Prostate gland (tissue), 2 donors: ENCODE data around the gene CFHR5. TPM values are rescaled to one million over a fixed set of nuclear protein-coding genes. Genes with fewer than 3 reads are reported as not detected.
"Not testable (repeated sequence)": the region's sequence is repeated elsewhere in the genome, so short reads cannot be mapped to it uniquely, and the experiment has no call there.

Source experiments
- DNase-seq: peaks from one replicate; pipeline ENCODE4 v3.0.0-alpha.2; 2019; ENCODE audit warnings: low spot score
- H3K27ac ChIP-seq, 2 donors: fragments of 200-600 bp; sonication (generic); 2 replicates each; pipeline ENCODE4 v1.5.1; 2017 to 2019
- H3K27me3 ChIP-seq: fragments of 200-600 bp; sonication (generic); replicated peaks from 2 replicates; pipeline ENCODE4 v1.5.1; 2019; ENCODE audit not compliant: insufficient read depth
- H3K36me3 ChIP-seq, 2 donors: fragments of 200-600 bp; sonication (generic); 1 replicate in 1 of 2; 2 replicates in 1 of 2; pipeline versions ENCODE4 v1.5.1 to v1.8.1; 2017 to 2019
- H3K4me1 ChIP-seq: fragments of 200-600 bp; sonication (generic); replicated peaks from 2 replicates; pipeline ENCODE4 v1.5.1; 2019
- H3K4me3 ChIP-seq, 2 donors: fragments of 200-600 bp; sonication (generic); 2 replicates each; pipeline ENCODE4 v1.5.1; 2017 to 2019
- H3K9me3 ChIP-seq: fragments of 200-600 bp; sonication (generic); 2 replicates; pipeline ENCODE4 v1.5.1; 2017
- POLR2A ChIP-seq: fragments of 450-650 bp; IDR thresholded peaks from one replicate; pipeline ENCODE4 v1.6.1; 2016; ENCODE audit warnings: antibody characterized with exemption, mild to moderate bottlenecking
- POLR2AphosphoS5 ChIP-seq: sonication (generic); formaldehyde crosslinking; IDR thresholded peaks from one replicate; pipeline ENCODE4 v1.6.1; 2017; ENCODE audit warnings: antibody characterized with exemption
- WGBS: methylation state at CpG from one replicate; pipeline ENCODE4 v1.1.5; 2018; 5-methylcytosine and 5-hydroxymethylcytosine counted together
- intact Hi-C: fragments of 100-400 bp; cut with DNase I; formaldehyde crosslinking; loops from one replicate; pipeline ENCODE4 v1.14.2; 2022
- total RNA-seq, 2 donors: library from RNA; depleted of rRNA; stranded (reverse); fragments of >200 nt; gene quantifications; one replicate each; pipeline ENCODE4 v1.1.0, GENCODE V29; 2016
- TF ChIP-seq, protein P1 (sequence below), 4 experiments: fragments of 200-600 bp in 2 of 4; fragments of 450-650 bp in 2 of 4; sonication (generic) in 2 of 4; IDR thresholded peaks; 1 replicate in 3 of 4; 2 replicates in 1 of 4; pipeline ENCODE4 v1.5.1; 2016 to 2019; ENCODE audit warnings: antibody characterized with exemption in 4 of 4, mild to moderate bottlenecking in 2 of 4, moderate library complexity in 2 of 4

Gene CFHR5
- total RNA-seq, 2 donors from 2014 or later: not detected

DNA sequence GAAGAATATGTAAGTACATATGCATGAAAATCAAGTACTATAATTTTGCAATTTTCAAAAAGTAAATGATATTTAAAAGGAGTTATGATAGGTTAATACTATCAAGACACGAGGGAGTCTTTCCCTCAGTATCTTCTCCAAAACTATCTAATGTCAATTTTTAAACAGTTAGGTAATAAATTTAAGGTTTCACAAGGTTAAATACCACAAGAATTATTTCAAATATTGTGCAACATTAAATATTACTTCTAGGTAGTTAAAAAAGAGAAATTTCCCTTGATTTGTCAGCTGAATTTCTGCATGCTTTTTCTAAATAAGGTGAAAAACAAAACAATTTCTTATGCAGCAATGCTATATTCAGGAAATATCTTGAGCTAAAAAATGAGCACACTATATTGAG is 3.5 kb downstream of the CFHR5 start:
- Histone ChIP-seq H3K36me3 (no peaks in the 10 kb centered on the region), H3K27ac (no peak overlapping the region), H3K27me3 (no peaks in the 10 kb centered on the region), H3K4me1 (no peaks in the 10 kb centered on the region), H3K4me3 (no peak overlapping the region), H3K9me3 (no peaks in the 10 kb centered on the region)
- intact Hi-C loops: no loop called here
- 80% methylated on average over 1 of the region's 1 CpG for WGBS
- DNase-seq: no peak
- TF ChIP-seq, protein P1, sequence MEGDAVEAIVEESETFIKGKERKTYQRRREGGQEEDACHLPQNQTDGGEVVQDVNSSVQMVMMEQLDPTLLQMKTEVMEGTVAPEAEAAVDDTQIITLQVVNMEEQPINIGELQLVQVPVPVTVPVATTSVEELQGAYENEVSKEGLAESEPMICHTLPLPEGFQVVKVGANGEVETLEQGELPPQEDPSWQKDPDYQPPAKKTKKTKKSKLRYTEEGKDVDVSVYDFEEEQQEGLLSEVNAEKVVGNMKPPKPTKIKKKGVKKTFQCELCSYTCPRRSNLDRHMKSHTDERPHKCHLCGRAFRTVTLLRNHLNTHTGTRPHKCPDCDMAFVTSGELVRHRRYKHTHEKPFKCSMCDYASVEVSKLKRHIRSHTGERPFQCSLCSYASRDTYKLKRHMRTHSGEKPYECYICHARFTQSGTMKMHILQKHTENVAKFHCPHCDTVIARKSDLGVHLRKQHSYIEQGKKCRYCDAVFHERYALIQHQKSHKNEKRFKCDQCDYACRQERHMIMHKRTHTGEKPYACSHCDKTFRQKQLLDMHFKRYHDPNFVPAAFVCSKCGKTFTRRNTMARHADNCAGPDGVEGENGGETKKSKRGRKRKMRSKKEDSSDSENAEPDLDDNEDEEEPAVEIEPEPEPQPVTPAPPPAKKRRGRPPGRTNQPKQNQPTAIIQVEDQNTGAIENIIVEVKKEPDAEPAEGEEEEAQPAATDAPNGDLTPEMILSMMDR (IDR thresholded peaks at IDR 0.05): no peak
- no peak for TF ChIP-seq POLR2A
- TF ChIP-seq POLR2AphosphoS5: no peak

DNA sequence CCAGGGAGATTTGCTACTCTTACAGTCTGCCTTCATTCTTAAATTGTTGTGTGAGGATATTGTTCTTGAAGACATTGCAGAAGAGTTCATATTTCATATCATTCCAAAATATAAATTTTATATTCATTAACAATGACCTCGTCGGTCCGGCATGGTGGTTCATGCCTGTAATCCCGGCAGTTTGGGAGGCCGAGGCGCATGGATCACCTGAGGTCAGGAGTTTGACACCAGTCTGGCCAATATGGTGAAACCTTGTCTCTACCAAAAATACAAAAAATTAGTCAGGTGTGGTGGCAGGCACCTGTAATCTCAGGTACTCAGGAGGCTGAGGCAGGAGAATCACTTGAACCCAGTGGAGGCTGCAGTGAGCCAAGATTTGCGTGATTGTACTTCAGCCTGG is 4.9 kb downstream of the CFHR5 start:
- intact Hi-C loops, H3K27ac ChIP-seq, H3K36me3 ChIP-seq, H3K4me1 ChIP-seq, H3K4me3 ChIP-seq, H3K27me3 ChIP-seq, H3K9me3 ChIP-seq, DNase-seq: not testable (repeated sequence)
- WGBS: 92% methylated on average over 7 of the region's 7 CpGs

DNA sequence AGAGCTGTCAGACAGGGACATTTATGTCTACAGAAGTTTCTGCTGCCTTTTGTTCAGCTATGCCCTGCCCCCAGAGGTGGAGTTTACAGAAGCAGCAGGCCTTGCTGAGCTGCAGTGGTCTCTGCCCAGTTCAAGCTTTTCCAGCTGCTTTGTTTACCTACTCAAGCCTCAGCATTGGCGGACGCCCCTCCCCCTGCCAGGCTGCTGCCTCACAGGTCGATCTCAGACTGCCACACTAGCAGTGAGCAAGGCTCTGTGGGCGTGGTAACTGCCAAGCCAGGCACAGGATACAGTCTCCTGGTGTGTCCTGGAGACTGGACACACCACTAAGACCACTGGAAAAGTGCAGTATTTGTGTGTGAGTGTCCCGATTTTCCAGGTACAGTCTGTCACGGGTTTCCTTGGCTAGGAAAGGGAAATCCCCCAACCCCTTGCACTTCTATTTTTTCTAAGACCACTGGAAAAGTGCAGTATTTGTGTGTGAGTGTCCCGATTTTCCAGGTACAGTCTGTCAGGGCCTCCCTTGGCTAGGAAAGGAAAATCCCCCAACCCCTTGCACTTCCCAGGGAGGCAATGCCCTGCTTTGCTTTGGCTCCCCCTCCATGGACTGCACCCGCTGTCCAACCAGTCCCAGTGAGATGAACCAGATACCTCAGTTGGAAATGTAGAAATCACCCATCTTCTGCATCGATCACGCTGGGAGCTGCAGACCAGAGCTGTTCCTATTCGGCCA is 14.7 kb downstream of the CFHR5 start:
- H3K4me3 ChIP-seq, H3K27ac ChIP-seq, intact Hi-C loops, H3K9me3 ChIP-seq, H3K4me1 ChIP-seq, H3K36me3 ChIP-seq, H3K27me3 ChIP-seq: not testable (repeated sequence)
- 47% methylated on average over 11 of the region's 11 CpGs for WGBS
- peak; percentile 42 for DNase-seq

DNA sequence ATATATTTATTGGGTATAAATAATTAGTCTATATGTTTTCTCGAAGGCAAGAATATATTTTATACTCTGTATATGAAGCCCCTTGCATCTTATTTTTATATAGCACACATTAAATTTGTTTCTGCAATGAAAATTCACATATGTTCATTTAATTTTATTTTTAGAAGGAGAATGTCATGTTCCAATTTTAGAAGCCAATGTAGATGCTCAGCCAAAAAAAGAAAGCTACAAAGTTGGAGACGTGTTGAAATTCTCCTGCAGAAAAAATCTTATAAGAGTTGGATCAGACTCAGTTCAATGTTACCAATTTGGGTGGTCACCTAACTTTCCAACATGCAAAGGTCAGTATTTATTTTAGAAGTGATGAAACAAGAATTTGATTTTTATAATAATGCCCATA is 16.6 kb downstream of the CFHR5 start:
- no peaks in the 10 kb centered on the region for H3K27me3 ChIP-seq
- no peak overlapping the region for H3K4me3 ChIP-seq
- no peaks in the 10 kb centered on the region for H3K36me3 ChIP-seq
- H3K9me3 ChIP-seq: no peaks in the 10 kb centered on the region
- intact Hi-C loops: no loop called here
- H3K4me1 ChIP-seq: no peaks in the 10 kb centered on the region
- TF ChIP-seq POLR2A (no peak), POLR2AphosphoS5 (no peak)
- TF ChIP-seq, protein P1 (IDR thresholded peaks at IDR 0.05): no peak
- 44% methylated on average over 2 of the region's 2 CpGs for WGBS
- no peak overlapping the region for H3K27ac ChIP-seq
- DNase-seq: no peak

DNA sequence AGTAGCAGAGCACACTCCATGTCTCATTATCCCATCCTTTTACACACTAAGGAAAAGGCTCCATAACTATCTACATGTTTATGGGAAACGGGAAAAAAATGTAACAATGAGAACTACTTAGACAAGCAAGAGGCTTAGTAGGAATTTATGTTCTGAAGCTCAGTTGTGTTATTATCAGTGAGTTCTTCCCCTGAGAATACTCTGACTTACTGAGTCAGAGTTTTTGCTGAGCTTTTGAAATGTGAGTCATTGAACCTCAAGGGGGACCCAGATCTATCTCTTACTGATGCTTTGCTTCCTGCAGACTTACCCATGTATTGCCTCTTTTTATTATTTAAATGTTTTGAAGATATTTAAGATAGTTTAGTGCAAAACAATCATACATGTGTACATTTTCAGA is 20.1 kb downstream of the CFHR5 start:
- no peak for DNase-seq
- H3K27me3 ChIP-seq: no peaks in the 10 kb centered on the region
- TF ChIP-seq, protein P1 (IDR thresholded peaks at IDR 0.05): no peak
- TF ChIP-seq POLR2A (no peak), POLR2AphosphoS5 (no peak)
- H3K9me3 ChIP-seq: no peaks in the 10 kb centered on the region
- H3K27ac ChIP-seq: no peak overlapping the region
- intact Hi-C loops: no loop called here
- H3K4me3 ChIP-seq: no peak overlapping the region
- H3K36me3 ChIP-seq: no peaks in the 10 kb centered on the region
- H3K4me1 ChIP-seq: no peaks in the 10 kb centered on the region
- 84% methylated on average over 1 of the region's 1 CpG for WGBS

DNA sequence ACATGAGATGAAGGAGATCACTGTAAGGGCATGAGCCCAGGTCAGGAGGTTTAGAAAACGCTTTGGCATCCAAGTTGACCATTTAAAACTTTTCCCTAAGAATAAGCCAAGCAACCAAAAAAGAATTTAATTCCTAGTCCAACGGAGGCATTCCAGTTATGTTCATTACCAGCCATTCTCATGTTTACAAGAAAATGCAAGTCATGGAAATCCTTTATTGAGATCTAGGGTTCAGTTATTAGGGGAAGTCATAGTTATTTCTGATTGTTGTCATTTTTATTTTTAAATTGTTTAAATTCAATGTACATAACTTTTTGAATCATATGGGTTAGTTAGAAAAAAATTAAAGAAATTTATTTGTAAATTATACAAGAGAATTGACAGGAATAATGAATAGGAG is 24.5 kb downstream of the CFHR5 start:
- H3K27ac ChIP-seq: no peak overlapping the region
- no peaks in the 10 kb centered on the region for H3K27me3 ChIP-seq
- no peaks in the 10 kb centered on the region for H3K9me3 ChIP-seq
- no peaks in the 10 kb centered on the region for H3K4me1 ChIP-seq
- TF ChIP-seq POLR2AphosphoS5: no peak
- TF ChIP-seq POLR2A: no peak
- TF ChIP-seq, protein P1 (IDR thresholded peaks at IDR 0.05): no peak
- H3K4me3 ChIP-seq: no peak overlapping the region
- DNase-seq: no peak
- WGBS: 87% methylated on average over 2 of the region's 2 CpGs
- intact Hi-C loops: no loop called here
- no peaks in the 10 kb centered on the region for H3K36me3 ChIP-seq
